GM21528 (cell line): ENCODE data around the gene TP73.

ENCODE experiments used
- ATAC-seq: cut with Tn5 transposase; IDR thresholded peaks from one replicate; pipeline ENCODE4 v1.9.1; 2021; ENCODE audit warnings: mild to moderate bottlenecking, moderate library complexity; ENCODE audit not compliant: unreplicated experiment, low FRiP score

TP73 gene

DNA sequence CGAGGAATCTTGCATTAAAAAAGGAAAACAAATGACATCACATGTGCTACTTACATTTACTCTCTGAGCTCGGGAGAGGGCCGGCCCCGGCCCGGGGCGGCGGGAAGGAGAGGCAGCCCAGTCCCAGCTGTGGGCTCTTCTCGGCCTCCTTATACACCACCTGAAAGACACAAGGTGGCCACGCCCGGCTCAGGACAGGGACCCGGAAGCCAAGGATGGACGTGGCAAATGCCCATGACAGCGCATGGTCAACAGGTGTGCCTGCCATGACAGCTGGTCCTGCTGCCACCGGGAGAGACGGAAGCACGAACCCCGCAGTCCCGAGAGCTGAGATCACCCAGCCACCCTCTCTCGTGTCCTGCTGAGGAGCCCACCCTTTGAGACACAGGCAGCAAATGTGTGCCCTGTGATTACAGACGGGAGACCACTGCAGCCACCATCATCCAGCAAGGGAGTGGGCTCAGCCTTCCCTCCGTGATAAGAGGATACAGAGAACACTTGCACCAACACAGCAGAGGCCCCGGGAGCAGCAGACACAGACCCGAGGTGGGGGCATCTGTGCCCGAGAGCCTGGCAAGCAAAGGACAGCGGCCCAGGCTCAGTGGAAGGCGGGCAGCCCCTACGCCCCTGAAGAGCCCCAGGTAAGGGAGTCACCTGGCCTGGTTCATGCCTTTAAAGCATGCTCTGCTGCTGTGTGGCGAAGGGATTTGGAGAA, 18.8 kb upstream of the TP73 start:
- ATAC-seq: no peak

DNA sequence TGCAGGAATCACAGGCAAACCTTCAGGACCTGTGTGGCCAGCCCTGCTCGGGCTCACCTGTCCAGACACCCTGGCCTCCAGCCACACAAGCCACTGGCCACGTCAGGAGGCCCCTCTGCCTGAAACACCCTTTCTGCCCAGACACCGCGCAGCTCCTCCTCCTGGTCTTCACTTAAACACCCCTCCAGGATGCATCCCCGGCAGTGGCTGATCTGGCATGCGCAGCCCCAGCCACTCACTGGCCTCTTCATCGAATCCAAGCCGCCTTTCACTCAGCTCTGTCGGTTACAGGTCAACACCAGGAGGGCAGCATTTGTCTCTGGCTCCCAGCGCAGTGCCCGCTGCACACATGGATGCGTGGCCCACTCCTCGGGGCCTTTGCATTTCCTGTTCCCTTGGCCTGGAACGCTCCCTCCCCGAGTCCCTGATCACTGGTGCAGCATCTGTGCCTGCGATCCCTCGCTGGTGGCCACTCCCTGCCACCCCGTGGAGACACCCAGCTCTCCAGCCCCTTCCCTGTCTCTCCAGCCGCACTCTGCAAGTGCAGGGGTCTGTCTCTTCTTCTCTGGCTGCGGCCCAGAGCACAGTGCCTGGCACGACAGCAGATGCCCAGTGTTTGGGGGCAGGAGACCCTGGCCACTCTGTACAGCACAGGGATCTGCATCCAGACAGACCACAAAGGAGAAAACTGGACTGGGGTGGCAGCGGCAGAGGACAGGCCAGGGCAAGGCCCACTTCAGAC, 18.1 kb upstream of the TP73 start:
- ATAC-seq: no peak

DNA sequence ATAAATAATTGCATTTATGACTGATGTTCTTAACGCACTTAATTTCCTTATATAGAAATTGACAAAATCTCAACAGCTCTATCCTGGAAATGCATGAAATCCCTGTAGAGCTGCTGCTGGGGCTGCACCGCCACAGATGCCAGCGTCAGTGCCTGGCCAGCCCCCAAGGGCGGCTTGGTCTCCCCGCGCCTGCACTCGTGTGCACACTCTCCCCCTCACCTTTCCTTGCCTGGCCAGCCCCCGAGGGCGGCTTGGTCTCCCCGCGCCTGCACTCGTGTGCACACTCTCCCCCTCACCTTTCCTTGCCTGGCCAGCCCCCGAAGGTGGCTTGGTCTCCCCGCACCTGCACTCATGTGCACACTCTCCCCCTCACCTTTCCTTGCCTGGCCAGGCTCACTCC, 16.2 kb upstream of the TP73 start:
- ATAC-seq: no peak

DNA sequence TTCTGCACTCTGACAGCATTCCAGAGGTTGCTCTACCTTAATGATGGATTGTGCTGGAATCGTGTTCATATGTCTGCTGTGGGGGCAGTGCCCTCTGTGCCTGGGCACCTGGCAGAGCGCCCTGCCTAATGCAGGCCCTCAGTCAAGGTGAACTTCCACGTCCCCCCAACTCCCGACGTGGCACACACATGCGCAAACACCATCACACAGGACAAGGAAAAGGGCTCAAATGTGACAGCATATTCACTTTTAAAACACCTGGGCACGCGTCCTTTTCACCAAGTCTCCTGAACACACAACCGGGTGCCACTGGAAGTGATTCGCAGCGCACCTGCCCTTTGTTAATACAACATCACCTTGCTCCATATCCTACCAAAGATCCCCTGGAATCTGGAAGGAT, 15.8 kb upstream of the TP73 start:
- no peak for ATAC-seq

DNA sequence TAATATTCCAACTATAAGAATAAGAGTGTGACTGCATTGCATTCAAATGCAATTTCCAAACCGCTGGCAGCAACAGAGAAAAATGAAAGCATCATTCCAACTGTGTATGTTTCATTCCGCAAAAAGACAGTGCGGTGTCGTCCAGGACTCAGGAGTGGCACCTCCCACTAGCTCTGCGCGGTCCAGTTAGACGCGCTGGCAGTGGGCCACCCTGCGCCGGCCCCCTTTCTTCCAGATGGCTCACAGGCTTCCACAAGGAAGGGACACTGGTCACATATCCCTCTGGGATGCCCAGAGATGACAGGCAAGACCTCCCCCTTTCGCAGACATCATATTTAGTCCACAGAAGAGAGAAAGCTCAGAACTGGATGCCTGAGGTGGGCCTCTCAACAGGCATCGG, 14.3 kb upstream of the TP73 start:
- ATAC-seq: no peak

DNA sequence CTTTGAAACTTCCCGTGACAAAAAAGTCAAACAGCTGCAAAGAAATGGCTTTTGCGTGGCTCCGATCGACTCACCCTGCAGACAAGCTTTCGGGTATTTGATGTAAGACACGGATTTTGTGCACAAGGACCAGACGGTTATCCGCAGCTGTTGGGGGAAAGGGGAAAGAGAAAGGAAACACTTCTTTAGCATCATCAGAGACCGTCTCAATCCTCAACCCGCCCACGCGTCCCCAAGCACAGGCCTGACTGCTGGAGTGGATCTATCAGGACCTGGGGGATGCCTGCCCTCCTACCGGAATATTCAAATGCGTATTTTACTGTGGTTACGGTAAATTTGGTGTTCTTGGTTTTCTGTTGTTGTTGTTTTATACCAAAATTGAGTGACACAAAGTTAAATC, 13.6 kb upstream of the TP73 start:
- no peak for ATAC-seq

DNA sequence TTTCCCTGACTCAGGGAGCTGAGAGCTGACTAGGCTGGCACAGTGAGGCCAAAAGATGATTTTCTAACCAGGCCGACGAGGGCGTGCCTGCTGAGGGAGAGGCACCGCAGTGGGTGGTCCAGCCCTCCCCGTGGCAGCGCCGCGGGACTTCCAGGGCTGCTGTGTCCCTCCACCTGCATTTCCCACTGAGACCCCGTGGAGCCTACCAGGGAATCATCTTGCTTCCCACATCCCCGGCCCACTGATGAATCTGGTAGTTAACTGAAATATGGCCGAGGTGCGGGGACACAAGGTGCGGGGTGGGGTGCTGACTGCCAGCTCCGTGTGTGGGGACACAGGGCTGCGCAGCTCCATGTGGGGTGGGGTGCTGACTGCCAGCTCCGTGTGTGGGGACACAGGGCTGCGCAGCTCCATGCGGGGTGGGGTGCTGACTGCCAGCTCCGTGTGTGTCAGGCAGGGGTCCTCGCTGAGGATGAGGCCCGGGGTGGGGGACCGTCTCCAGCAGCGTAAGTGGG, 12.9 kb upstream of the TP73 start:
- no peak for ATAC-seq

DNA sequence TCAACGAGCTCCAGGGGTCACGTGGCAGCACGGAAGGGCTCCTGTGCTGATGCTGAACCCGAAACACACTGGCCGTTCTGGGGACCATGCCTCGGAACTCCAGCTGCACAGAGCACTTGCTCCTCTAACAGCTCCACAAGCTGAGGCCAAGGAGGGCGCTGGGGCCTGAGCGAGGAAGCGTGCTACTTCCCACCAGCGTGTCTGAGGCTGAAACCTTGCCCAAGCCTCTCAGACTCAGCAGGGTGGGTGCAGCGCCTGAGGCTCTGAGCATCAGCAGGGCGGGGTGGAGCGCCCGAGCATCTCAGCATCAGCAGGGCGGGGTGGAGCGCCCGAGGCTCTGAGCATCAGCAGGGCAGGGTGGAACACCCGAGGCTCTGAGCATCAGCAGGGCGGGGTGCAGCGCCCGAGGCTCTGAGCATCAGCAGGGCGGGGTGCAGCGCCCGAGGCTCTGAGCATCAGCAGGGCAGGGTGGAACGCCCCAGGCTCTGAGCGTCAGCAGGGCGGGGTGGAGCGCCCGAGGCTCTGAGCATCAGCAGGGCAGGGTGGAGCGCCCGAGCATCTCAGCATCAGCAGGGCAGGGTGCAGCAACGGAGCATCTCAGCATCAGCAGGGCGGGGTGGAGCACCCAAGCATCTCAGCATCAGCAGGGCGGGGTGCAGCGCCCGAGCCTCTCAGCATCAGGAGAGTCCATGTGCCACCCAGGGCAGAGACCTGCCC, 12.0 kb upstream of the TP73 start:
- ATAC-seq: no peak

DNA sequence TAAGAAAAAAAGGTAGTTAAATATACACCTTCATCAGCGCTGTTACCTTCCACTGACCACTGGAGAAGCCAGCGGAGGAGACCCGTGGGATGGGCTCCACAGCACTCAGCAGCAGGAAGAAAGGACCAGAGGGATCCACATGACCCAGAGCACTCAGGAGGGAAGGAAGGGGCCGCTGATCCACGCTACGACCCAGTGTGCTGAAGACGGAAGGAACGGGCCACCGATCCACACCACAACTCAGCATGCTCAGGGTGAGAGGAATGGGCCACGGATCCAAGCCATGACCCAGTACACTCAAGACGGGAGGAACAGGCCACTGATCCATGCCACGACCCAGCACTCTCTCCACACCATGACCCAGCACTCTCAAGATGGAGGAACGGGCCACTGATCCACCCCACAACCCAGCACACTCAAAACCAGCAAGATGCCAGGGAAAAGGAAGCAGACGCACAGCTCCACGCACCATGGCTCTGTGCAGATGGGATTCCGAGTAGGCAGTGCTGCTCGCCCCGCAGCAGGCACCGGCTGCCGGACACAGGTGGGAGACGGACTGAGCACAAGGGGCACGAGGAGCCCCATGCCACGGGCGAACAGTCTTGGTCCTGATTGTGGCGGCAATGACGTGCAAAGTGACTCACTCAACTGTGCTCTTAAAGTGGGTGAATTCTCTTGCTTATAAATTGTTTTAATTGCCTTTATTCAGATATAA, 11.1 kb upstream of the TP73 start:
- no peak for ATAC-seq

DNA sequence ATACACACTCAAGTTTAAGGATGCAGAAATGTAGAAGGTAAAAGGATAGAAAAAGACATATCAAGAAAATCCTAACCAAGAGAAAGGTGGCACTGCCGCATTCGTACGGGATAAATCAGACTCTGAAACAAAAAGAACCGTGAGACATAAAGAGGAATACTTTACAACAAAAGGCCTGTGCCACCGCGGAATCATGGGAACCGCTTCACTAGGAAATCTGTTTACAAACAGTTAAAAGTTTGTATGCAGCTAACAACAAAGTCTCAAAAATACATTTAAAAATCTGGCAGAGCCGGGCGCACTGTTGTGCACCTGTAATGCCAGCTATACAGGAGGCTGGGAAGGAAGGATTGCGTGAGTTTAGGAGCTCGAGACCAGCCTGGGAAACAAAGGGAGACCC, 10.5 kb upstream of the TP73 start:
- ATAC-seq: no peak

DNA sequence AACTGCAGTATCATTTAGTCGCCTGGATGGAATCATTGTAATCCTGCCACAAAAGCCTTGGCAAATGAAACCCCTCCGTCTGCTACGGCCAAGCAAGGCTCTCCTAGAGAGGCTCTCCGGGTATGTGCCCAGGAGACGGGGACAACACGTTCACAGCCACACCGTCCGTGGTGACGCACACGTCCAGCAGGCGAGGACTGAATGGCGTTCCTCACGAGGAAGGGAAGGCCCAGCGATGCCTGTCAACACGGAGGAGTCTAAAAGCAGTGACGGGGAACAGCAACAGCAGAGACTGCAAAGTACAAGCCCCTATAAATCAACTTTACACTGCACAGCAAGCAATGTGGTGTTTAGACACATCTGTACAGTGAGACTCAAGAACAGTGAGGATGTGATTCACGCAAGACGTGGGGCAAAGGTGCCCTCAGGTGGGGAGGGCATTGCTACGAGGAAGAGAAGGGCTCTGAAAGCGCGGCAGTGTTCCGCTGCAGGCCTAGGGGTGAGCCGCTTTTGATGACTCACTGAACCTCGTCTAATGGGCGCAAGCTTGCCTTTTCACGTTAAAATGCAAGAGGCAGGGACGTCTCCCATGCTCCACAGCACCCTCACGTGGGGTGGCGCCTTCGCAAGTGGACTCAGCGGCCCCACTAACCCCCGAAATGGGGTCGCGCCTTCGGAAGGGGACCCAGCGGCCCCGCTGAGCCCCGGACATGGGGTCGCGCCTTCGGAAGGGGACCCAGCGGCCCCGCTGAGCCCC, 9.2 kb upstream of the TP73 start:
- no peak for ATAC-seq

DNA sequence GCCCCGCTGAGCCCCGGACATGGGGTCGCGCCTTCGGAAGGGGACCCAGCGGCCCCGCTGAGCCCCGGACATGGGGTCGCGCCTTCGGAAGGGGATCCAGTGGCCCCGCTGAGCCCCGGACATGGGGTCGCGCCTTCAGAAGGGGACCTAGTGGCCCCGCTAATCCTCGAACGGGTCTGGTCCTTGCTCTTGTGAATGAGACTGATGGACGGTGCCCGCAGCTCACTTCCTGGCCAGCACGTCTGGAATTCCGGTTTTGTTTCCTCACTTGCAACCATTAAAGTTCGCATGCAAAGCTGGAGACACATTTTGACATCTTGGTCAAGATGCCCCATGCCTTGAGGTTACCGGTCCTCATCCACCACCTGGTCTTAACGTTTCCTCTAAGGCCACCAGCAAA, 8.0 kb upstream of the TP73 start:
- ATAC-seq: no peak

DNA sequence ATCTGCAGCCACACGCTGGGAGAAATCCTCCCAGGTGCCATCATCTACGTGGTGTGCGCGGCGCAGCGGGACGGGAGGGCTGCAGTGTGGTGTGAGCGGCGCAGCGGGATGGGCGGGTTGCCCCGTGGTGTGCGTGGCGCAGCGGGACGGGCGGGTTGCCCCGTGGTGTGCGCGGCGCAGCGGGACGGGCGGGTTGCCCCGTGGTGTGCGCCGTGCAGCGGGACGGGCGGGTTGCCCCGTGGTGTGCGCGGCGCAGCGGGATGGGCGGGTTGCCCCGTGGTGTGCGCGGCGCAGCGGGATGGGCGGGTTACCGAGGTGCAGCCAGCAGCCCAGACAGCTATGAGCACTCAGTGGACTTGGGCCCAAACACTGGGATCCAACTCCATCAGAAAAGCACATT, 7.1 kb upstream of the TP73 start:
- ATAC-seq: no peak

DNA sequence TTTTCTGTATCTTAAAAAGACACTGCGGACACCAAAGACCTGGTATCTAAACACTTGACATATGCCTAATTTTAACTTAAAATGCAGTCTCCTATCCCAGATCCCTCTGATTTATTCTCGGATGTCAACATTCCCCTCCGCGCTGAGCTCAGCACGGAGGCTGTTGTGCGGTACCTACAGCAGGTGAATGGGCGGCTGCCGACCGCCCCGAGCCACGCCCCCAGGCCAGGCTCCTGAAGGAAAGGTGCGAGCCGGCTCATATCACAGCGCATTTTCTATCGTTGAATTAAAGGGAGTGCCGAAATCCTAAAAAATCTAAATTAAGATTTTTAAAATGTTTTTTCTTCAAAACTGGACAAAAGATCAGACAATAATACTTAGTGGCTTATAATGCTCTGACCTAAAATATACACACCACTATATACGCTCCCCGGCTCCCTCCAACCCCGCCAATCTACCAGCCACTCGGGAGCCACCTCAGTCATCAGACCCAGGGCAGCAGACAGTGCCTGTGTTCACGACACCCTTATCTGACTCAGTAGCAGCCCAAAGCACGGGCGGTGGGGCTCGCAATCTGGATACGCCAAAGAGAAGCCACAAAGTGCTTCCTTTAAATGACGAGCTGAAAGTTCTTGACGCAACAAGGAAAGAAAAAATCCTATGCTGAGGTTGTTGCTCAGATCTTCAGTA, 6.5 kb upstream of the TP73 start:
- no peak for ATAC-seq

DNA sequence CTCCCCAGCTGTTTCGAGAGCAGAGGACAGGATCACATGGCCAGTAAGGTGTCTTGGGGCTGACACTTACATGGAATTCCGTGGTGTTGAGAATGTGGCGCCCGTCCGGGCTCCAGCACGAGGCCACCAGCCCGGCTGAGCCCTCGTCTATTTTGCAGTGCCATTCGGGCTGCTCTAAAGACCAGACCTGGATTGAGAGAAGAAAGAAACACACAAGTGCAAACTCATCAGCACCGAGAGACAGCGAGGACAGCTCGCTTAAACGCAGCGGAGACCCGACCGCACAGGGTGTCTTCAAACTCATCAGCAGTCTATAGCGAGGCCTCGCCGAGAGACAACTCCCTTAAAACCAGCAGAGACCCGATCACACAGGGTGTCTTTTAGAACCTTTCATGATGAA, 5.7 kb upstream of the TP73 start:
- no peak for ATAC-seq

DNA sequence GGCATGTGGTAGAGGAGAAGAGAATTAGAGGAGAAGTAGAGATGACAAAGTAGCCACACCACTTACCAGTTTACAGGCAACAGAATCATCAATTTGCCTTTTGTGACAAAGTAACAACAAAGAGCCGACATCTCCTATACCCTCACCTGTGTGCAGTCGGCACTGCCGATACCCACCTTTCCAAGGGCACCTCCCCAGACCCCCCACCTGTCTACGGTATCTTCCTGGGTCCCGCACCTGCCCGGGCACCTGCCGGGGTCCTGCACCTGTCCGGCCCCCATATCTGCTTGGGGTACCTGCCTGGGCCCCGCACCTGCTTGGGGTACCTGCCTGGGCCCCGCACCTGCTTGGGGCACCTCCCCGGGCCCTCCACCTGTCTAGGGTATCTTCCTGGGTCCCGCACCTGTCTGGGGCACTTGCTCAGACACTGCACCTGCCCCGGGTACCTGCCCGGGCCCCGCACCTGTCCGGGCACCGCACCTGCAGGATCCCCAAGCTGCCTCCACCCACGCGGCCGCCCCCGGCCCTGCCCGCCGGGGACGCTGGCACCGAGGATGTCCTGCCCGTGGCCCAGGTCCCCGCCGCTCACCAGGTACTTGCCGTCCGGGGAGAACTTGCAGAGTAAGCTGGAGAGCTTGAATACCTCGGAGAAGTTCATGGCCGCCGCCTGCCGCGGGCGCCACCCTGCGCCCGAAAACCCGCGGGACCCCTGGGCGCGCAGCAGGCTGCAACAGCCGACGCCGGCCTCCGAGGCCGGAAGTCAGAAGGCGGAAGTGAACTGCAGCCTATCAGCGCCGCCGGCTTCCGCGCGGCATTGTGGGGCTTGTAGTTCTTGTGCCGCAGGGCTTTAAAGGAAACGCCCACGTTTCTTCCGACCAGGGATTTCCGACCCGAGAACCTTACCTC, 2.7 kb upstream of the TP73 start, which contains the start of gene WRAP73:
Gene WRAP73, minus strand, starts transcription at position 762 of the 906 bp plus-strand sequence. Its CDS starts 104 bp downstream, at position 658.
- peak; percentile 69 for ATAC-seq

DNA sequence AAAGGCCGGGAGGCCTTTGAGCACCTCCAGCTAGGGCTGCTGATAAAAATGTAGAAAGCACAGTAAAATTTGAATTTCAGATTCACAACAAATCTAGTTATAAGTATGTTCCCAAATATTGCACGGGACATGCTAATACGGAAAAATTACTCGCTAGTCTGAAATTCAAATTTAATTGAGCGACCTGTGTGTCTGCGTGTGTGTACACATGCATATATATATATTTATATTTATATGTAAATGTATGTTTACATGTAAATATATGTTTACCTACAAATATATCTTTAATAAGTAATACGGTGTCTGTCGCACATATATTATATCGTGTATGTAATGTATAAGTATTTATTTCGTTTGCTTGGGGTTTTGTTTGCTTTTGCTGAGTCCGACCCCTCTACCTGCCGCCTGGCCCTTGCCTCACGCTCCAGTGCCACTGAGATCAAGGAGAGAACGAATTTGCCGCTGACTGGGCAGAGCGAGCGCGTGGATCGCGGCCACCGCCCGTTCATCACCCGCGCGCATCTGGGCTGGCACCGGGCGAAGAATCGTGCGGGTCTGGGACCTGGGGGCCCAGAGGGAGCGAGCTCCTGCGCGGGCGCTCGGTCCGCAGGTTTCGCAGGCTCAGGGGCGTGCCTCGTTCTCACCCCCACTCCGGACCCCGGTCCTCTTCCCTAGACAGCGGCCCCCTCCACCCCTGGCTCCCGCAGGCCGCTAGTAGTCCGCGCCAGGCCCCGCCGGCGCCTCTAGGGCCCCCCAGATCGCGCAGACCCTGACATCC, 1.9 kb upstream of the TP73 start:
- no peak for ATAC-seq
